Measurements from ENCODE around the gene ZBED2.
"Not testable (repeated sequence)": the region's sequence is repeated elsewhere in the genome, so short reads cannot be mapped to it uniquely, and the experiment has no call there.

- TF ChIP-seq, protein P1, sequence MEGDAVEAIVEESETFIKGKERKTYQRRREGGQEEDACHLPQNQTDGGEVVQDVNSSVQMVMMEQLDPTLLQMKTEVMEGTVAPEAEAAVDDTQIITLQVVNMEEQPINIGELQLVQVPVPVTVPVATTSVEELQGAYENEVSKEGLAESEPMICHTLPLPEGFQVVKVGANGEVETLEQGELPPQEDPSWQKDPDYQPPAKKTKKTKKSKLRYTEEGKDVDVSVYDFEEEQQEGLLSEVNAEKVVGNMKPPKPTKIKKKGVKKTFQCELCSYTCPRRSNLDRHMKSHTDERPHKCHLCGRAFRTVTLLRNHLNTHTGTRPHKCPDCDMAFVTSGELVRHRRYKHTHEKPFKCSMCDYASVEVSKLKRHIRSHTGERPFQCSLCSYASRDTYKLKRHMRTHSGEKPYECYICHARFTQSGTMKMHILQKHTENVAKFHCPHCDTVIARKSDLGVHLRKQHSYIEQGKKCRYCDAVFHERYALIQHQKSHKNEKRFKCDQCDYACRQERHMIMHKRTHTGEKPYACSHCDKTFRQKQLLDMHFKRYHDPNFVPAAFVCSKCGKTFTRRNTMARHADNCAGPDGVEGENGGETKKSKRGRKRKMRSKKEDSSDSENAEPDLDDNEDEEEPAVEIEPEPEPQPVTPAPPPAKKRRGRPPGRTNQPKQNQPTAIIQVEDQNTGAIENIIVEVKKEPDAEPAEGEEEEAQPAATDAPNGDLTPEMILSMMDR (conservative IDR thresholded peaks at IDR 0.05), result not testable (repeated sequence)
- TF ChIP-seq EZH2 (IDR thresholded peaks at IDR 0.05; ENCODE audit: low read depth), result not testable (repeated sequence)
These were observed 33.2 kb downstream of the ZBED2 start for GRCh38 chr3:111561902-111562301.

All from PC-9 (cell line).